NOMO-1 treated with DMSO at 0.1 percent for 48 hours (cell line): ENCODE measurements around the gene HSPA8.
"Not testable (repeated sequence)": the region's sequence is repeated elsewhere in the genome, so short reads cannot be mapped to it uniquely, and the experiment has no call there.

Experiments
- DNase-seq: peaks from one replicate; lab custom pipeline; 2025; ENCODE audit not compliant: unreplicated experiment; lab: John Stamatoyannopoulos, UW

HSPA8 gene

DNA sequence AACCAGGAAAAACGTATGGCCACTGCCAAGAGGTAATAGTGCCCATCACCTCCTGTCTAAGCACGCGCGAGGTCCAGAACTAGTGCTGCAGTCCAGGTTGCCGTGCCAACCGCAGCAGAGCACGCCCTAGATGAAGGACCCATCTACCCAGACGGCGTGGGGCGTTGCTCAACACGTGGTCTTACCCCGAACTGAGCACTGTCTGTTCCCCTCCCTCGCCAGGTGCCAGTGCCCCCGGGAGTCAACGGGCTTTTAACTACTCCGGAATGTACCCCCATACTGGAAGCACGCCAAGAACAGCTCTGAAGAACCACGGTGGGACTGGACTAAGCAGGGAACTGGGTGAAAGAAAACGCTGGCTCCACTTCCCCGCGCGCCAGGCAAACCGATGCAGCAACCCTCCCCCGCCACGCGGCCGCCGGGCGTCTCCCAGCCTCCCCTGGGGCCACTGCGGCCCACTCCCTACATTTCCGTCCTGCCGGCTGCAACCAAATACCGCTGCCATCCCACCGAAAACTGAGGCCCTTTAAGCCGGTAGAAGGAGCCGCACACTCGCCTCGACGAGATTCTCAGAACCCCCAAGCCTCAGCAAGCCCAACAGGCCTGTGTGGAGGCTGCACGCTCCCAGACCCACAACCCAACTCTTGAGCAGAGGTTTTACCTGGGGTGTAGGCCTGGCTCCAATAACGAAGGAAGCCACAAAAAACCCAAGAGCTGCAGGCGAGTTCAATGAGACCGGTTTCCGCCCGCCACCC is at the start of gene HSPA8:
TSS of gene HSPA8 (minus strand) at position 734 of the 755 bp plus-strand sequence. CDS start 812 bp downstream, outside the sequence.
- DNase-seq = peak; percentile 56

GRCh38 chr11:123111465-123111864 is 49.5 kb upstream of the HSPA8 start:
- DNase-seq = peak; percentile 58

DNA sequence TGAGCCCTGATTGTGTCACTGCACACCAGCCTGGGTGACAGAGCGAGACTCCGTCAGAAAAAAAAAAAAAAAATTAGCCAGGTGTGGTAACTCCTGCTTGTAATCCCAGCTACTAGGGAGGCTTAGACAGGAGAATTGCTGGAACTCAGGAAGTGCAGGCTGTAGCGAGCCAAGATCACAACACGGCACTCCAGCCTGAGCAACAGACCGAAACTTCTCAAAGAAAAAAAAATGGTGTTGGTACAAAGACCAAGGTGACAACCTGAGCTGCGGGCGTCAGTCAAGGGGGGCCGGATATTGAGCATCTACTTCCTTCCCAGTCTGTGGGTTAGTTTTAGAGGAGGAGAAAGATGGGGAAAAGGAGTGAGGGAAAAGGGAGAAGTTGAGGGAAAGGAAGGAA is 48.5 kb upstream of the HSPA8 start:
- DNase-seq = no peak

- no peak for DNase-seq
These were observed 46.1 kb upstream of the HSPA8 start for GRCh38 chr11:123107945-123108495.

- no peak for DNase-seq
These were observed 42.8 kb upstream of the HSPA8 start for GRCh38 chr11:123104697-123105096.

GRCh38 chr11:123103326-123103980 is 41.5 kb upstream of the HSPA8 start:
- DNase-seq = peak; percentile 66

DNA sequence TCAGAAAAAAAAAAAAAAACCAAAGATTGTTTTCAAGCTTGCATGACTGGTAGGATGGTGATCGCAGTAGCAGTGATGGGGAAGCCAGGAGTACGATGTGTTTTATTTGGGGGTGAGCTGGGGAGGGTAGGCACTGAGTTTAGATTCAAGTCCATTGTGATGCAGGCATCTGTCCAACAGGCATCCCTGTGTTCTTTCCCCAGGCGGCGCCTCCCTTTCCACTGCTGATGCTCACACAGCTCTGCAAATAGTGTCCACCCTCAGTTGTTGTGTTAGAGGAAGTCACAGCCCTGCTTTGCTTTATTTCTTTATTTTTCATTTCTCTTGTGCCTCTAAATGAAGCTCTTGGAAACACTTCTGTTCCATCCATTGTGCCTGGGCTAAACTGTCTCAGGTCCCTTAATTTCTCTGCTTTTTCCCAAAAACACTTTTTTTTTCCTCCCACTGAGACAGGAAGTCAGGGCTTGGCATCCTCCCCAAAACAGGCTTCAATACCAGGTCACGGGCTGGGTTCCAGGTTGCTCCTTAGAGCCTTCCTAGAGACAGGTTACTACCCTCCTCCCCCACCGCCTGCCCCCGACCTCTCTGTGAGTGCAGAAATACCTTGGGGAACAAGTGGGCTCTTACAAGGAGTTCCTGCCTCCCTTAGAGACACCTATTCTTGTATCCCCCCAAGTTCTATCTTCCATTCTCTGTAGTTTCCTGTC is 38.6 kb upstream of the HSPA8 start:
- DNase-seq = no peak

GRCh38 chr11:123098990-123099389 is 37.1 kb upstream of the HSPA8 start:
- no peak for DNase-seq

- DNase-seq = no peak
These were observed 31.8 kb upstream of the HSPA8 start for GRCh38 chr11:123093739-123094138.

- no peak for DNase-seq
These were observed 29.6 kb upstream of the HSPA8 start for GRCh38 chr11:123091506-123091905.

DNA sequence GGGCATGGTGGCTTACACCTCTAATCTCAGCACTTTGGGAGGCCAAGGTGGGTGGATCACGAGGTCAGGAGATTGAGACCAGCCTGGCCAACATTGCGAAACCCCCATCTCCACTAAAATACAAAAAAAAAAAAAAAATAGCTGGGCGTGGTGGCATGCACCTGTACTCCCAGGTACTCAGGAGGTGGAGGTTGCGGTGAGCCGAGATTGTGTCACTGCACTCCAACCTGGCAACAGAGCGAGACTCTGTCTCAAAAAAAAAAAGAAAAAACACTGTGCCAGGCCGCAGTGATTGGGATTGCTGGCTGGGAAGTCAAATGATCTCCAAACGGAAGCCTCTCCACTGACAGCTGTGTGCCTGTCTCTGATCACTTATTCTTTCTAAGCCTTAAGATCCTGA is 28.2 kb upstream of the HSPA8 start:
- not testable (repeated sequence) for DNase-seq

- DNase-seq = not testable (repeated sequence)
These were observed 27.0 kb upstream of the HSPA8 start for GRCh38 chr11:123088896-123089295.

DNA sequence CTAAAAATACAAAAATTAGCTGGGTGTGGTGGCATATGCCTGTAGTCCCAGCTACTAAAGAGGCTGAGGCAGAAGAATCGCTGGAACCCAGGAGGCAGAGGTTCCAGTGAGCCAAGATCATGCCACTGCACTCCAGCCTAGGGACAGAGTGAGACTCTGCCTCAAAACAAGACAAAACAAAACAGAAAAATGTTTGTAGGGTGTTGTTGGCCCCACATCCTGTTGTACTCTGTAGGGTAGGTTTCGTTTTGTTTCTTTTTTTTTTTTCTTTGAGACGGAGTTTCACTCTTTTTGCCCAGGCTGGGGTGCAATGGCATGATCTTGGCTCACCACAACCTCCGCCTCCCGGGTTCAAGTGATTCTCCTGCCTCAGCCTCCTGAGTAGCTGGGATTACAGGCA is 25.7 kb upstream of the HSPA8 start:
- not testable (repeated sequence) for DNase-seq

DNA sequence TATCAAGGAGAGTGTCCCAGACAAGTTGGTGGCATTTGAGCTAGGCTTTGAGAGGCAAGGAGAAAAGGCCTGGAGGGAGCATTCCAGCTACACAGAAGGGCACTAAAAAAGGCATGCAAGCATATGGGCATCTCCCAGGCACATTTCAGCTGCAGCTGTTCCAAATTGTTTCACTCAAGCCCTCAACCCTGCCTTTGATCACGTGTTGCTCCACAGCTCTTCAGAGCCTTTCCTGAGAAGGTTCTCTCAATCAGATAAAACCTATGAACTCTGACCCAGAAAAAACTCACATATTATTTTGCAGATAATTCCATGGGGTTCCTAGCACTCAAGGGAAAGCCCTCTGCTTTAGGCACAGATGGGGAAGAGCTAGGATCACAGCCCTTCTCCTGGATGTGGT is 24.4 kb upstream of the HSPA8 start:
- no peak for DNase-seq

DNA sequence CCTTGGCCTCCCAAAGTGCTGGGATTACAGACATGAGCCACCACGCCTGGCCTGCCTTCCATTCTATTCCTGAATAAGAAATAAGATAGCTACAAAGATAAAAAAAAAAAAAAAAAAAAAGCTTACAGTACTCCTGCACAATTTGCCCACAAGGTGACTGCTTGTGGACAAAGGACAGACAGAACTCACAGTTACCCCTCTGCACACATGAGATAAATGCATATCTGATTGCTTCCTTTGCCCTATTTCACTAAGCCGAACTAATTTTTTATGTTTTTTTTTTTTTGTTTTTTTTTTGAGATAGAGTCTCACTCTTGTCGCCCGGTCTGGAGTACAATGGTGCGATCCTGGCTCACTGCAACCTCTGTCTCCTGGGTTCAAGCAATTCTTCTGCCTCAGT is 23.6 kb upstream of the HSPA8 start:
- no peak for DNase-seq

- DNase-seq = no peak
These were observed 22.5 kb upstream of the HSPA8 start for GRCh38 chr11:123084454-123084853.

GRCh38 chr11:123083623-123084029 is 21.7 kb upstream of the HSPA8 start:
- DNase-seq = peak; percentile 59

GRCh38 chr11:123082977-123083376 is 21.0 kb upstream of the HSPA8 start:
- DNase-seq = no peak

- DNase-seq = no peak
These were observed 18.1 kb upstream of the HSPA8 start for GRCh38 chr11:123080015-123080414.

- no peak for DNase-seq
These were observed 14.5 kb upstream of the HSPA8 start for GRCh38 chr11:123076484-123076883.

GRCh38 chr11:123073343-123074057 is 11.6 kb upstream of the HSPA8 start:
- DNase-seq = no peak
